Amniotic epithelial cell (primary cell): ENCODE data around the gene SPOCK1.

Experiments
- DNase-seq: peaks from one replicate; pipeline ENCODE4 v3.0.0-alpha.2; 2010; ENCODE audit warnings: low read depth

SPOCK1 gene

DNA sequence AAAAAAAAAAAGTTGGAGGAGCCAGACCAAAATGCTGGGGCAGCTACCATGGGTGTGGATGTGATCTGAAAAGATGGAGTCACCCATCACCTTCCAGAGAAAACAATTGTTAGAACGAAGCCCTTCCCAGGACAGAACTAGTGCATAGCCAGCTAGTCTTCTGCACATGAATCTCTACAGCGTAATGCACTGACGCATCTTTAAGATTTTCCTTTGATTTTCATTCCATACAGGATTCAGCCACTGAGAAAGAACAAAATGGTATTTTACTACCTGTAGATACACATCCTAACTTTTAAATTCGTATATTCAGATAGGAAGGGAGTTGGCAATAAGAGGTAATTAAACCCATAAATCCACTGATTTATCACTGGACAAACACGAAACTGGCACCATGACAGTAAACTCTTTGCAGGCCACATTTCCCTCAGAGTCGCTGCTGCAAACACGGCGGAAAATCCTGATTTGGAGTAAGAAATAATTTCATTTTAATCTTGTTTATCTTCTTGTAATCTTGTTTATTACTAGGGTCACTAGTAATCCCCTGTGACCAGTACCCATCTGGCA is 206.6 kb downstream of the SPOCK1 start:
- DNase-seq = no peak

DNA sequence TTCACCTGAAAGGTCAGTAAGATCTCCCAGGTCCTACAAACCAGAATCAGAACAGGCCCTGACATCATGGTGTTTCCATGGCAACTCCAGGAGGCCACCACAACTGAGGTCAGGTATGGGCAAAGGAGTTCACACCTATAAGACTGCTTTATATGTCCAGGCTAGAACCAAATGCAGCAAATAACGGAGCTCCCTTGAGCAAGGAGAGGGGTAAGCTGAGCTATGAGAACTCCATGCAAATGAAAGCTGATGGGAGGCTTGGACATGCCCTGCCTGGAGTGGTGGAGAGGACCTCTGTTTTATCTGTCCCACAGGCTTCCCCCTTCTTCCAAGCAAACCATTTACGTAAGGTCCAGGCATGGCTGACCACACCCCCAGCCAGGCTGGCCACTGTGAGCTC is 207.7 kb downstream of the SPOCK1 start:
- DNase-seq = peak; percentile 8

DNA sequence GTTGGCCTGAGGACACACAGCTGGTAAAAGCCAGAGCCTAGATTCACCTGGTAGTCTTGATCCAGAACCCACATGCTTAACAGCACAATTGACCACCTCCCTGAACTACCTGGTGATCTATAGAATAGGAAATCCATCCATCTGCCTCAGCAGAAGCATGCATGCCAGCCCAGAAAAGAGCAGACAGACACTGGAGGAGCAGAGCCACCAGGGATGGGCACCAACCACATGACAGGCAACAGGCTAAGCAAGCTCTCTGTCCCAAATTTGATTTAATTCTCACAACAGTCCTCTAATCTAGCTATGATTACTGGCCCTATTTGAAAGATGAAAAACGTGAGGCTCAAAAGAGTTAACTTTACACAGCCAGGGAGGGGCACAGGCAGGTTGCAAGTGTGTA is 208.1 kb downstream of the SPOCK1 start:
- no peak for DNase-seq

DNA sequence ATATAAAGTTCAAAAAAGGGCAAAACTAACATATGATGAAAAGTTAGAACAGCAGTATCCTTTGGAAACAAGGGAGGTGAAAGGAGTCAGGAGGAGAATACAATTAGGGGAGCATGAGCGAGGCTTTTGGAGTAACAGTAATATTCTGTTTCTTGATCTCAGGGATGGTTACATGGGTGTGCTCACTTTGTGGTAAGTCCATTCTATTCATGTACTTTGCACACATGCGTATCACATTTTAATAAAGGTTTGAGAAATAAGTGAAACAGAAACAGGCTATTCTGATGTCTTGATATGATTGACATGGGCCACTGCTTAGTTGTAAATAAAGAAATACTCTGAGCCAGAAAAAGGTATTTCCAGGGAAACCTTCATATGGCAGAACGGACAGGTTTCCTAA is 208.8 kb downstream of the SPOCK1 start:
- no peak for DNase-seq

DNA sequence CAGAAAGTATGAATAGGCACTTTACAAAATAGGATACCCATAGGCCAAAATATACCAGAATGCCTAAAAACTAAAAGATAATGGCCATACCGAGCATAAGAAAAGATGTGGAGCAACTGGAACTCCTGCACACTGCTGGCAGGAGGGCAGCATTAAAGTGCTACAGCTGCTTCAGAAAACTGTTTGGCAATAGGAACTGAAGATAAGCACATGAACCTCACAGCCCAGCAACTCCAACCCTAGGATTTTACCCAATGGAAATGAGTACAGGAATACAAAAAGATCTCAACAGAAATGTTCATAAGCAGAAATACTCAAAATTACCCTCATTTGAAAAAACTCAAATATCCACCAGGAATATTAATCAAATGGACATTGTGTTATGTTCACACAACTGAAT is 209.3 kb downstream of the SPOCK1 start:
- no peak for DNase-seq

DNA sequence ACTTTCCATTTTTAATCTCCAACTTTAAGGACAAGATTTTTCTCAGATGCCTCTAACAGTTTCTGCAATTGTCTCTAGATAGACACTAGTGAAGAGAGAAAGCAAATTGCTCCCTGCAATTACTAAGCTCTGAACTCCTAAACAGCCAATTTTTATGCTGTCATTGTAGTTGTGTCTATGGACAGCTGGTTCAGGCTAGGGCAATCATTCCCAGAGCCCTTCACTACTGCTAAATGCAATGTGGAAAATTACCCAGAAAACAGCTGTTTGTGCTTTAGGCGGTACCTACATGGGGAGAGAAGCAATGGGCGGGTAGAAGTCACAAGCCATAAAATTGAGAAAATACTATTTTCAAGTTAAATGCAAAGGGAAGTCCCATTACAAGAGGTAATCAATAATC is 211.6 kb downstream of the SPOCK1 start:
- DNase-seq = no peak

DNA sequence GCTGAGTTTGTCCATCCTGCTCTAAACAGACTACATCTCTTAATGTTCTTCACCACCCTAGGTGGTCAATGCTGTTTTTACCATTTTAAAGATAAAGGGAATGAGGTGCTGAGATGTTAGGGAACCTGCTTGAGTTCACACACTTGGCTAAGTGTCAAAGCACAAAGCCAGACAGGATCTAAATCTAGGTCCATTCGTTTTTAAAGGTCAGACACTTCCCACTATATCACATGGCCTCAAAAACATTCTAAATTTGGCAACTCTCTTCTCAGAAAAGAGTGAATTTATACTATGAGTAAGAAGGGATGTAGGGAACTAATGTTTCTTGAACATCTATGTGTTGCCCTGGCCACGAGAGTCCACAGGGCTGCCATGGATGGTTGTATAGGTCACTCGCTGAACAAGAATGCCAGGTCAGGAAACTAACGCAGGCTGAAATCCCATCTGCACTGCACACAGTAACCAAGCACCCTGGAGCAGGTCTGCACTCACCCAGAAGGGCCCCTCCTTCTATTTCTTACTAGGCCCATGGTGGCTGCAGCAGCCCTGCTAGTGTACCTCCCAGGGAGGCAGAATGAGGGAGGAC is 213.0 kb downstream of the SPOCK1 start:
- no peak for DNase-seq

DNA sequence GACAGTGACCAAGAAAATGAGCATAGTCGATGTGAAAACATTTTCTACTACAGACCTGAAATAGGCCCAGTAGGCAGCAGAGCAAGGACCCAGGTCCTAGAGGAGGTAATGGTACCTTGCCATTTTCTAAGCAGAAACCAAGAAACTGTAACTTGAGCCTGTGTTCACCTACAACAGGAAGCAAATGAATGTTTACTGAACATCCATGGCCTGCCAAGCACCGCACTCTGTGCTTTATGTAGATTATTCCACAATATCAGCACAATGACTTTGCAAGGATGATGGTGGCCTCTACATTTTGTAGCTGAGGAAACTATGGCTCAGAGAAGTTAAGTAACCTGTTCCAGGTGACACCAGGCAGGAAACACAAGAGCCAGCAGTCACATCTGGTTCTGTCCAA is 215.3 kb downstream of the SPOCK1 start:
- no peak for DNase-seq

DNA sequence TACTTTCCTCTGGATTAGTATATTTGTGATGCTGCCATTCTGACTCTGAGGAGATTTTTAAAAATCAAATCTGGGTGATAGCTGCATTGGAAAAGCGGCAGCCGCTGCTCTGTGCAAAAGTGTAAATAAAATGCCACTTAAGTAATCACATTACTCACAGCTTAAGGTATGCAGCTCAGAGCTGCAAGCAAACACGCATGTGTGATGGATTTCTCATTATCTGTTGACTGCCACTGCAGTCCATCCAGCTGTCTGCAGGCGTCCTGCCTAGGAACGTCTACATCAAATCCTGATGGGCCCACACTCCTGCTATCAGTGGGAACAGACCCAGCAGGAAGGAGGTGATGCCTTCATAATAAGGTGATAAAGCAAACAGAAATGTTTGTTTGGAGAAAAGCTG is 216.9 kb downstream of the SPOCK1 start:
- DNase-seq = peak; percentile 37

DNA sequence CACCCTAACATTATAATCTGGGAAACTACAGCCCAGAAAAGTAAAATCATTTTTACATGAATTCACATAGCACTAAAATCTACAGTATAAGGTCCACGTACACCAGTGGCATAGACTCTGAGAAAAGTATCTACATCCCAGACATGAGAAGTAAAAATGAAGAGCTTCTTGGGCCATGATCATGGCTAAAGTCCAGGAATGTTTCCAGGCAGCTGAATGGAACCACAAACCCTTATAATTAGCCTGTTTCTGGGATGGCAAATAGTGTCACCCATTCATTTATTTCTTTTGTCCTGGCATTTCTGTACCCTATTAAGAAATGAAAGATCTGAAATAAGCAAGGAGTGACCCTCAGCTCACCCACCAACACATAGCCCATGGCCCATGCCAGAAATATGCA is 217.9 kb downstream of the SPOCK1 start:
- no peak for DNase-seq

DNA sequence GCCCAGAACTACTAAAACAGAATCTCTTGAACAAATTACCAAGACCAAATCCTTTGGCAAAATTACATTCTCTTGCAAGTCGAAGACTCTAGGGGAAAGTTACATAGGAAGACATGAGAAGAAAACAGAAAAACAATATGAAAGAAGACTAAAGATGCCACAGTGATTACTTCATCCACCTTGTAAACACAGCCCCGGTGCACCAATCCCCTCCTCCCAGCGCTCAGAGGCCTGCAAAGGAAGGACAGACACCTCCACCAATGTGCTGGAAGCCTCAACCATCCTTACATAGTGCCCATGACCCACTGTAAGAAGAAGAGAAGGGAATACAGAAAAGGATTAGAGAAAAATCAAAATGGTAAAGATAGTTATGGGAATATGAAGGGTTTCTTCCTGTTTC is 218.5 kb downstream of the SPOCK1 start:
- DNase-seq = no peak

DNA sequence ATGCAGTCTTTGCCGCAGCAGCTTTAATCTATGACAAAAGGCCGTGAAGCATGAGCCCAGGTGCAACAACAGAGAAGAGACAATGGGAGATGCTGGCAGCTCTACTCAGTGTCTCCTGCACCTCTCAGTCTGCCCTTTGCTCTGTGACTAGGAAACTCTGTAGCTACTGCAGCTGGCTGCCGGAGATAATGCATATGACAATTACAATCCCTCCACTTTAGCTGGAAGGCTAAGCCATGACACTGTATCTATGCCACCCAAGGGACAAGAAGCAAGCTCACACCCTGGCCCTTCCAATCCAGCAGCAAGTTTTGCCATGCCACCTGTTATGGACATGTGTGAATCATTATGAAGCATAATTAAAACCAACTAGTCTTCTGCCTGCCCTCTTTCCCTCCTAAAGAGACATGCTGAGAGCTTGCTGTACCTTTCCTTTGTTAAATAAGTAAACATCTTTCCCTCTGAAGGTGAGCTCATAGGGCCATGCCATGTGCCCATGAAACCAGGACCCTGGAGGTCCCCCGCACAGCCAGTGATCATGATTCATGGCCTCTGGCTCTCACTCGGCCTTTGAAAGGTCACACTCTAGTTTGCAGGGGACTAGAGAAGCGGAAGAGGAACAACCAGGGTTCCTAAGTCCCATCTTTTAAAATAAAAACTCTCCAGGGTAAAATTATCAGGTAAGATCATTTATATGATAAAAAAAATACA is 219.4 kb downstream of the SPOCK1 start:
- no peak for DNase-seq

DNA sequence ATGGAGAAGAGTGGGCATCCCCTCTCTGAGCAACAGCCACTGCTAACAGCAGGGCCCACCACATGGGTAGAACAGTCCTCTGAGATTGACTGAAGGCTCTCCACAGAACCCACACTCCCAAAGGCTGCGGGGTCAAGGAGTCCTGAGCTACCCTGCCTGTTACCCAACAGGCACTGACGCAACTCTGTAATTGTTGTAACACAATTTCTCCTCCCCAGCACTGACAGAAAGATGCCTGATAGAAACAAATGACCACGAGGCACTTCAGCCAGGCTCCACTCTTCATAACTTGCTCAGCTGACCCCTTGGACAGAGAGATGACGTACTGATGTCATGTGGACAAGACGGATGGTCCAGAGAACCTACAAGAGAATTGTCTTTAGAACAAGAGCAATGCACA is 220.7 kb downstream of the SPOCK1 start:
- DNase-seq = peak; percentile 59

DNA sequence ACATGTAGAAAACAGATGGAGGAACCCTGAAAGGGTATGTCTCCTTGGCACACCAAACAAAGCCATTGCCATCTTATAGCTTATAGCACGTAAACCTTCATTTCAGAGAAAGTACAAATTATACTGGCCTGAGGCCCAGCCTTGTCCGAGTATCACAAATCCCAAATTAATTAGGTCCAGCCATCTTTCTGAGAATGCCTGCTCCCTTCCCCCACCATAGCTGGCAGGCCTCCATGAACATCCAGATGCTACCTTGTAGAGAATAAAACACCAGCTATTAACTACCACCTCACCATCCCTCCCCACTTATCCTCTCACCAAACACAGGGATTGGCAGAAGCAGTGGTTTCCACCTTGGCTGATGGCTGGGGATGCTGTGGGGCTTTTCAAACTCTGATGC is 224.0 kb downstream of the SPOCK1 start:
- no peak for DNase-seq

DNA sequence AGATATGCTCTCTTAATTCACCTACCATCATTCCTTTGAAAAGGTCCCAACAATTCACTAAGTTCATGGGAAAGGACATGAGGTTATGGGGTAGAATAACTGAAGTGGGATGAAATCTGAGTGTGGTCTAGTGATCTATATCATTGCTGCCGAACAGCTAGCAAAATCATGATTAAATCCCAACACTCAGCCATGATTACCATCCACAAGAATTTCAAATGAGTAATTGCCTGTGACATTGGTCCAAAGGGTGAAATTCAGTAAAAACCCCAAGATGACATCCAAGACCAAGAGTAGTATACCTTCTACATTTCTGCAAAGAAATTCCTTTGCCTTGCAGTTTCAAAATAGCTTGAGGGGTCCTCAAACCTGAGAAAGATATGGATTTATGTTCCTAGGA is 225.6 kb downstream of the SPOCK1 start:
- no peak for DNase-seq

DNA sequence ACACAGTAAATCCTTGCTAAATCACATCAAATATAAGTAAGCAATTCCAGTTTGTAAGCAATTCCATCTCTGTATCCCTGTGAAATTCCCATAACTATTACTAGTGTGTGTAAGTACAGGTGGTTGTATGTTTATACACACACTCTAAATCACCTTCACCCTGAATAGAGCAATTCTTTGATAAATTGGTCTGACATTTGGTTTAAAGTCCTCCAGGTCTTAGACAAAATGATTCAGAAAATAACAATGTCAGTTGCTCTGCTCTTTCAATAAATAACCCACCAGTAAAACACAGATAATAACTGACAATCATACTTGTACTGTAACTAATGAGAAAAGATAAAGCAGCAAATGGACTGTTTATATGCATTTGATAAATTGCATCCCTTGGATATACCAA is 226.3 kb downstream of the SPOCK1 start:
- DNase-seq = no peak

DNA sequence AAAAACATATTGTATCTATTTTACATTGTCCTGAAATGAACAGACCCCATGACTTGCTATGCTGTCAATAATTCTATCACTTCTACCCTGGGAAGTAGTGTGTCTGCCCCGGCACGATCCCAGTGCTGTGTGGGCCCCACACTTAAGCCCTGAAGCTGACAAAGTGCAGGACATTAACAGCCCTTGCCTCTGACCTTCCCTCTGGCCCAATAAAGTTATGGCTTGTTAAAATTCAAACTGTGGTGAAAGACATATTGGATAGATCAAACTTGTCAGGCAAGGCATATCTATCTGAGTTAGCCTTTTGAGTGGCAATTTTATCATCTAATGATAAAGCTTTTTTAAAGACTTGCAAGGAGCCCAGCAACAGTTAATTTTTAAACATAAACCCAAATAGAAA is 229.2 kb downstream of the SPOCK1 start:
- DNase-seq = no peak

DNA sequence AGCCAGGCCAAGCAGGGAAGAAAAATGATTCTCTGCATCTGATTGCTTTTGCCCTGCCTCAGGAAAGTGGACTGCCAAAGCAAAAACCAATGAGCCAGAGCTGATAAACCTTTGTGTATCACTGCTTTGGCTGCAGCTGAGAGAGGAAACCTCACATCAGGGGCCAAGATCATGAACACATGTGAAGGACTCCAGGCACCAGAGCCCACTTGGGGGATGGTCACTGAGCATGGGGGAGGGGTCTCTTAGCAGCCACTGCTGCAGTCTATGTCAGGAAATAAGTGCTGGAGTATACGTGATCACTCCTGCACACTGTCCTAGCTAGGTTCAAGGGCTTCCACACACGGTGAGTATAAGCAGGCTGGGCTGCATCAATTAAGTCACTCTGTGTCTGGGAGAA is 229.9 kb downstream of the SPOCK1 start:
- DNase-seq = no peak

DNA sequence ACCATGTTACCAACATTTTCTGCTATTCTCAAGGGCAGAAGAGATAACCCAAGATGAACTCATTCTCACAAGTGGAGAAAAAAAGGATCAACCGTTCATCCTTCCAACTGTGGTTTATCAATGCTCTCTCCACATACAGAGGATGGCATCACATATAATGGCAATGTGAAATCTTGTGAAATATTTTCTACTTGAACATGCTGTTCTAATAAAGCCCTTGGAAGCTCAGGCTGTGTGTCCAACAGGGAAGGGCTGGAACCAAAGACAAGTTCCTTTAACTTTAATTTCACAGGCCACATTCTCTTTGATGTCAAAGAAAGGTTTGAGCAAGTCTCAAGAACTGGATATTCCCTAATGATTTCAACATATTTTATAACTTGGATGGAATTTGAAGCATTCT is 230.5 kb downstream of the SPOCK1 start:
- peak; percentile 13 for DNase-seq

DNA sequence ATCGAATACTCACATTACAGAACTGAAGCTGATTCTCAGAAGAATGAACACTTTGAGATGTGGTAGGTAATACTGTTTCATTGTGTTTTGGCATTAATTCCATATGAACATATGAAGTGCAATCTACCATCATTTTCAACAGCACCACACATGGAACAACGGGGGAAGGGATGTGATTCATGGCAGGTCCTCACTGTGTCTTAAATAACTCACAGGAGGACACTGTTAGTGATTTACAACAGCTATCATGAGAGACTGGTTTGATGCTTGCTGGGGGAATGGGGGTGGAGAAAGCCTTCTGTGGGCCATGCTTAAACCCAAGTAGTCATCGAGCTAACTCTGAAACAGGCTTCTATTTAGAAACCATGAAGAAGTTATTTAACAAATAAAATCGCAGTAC is 232.9 kb downstream of the SPOCK1 start:
- DNase-seq = no peak

DNA sequence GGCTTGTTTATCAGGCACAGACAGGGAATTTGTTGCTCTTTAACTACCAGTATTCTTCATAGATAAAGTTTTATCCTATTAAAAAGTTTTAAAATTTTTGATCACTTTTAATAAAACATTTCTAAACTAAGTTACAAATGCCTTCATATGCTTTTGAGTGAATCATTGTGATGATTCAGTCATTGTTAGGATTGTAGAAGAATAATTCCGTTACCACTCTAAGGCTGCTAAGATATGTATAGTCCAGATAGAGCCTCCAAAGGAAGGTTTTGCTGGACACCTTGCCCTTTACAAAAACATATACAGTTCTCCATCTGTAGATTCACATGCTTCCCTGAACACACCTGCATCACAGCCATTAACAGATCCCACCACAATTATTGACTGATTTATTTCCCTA is 233.7 kb downstream of the SPOCK1 start:
- DNase-seq = no peak

DNA sequence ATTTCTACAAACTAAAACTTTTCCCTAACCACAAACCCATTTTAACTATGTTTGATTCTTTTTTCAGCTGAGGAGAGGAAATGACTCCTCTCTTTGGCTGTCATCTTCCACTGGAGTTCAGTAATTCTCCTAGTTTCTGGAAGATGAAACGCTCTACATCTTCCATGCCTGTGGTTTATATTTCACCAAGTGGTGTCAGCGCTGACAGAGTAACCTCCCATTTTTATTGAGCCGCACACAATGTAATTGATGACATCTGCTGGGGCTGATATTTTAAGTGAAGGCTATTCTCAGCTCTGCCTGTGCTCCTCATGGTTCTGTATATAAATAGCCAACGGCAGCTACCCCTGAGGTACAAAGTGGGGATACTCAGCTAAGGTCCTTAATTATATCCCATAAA is 234.6 kb downstream of the SPOCK1 start:
- no peak for DNase-seq

DNA sequence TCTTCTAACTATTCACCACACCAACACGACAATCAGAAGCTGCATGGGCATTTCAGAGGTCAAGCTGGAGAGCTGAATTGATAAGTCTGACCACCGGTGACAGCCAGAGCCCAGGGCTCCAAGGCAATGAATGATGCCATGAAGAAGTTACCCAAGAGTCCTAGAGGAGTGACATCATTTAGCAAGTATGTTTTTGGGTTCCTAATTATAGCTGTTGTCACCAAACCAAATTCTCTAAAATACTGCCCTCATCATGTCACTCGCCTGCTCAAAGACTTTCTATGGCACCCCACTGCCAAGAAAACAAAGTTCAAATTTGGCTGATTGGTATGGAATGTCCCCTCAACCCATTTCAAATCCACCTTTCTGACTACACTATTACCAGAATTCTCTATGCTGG is 235.1 kb downstream of the SPOCK1 start:
- no peak for DNase-seq
